Smooth muscle cell (in vitro differentiated cells): Measurements from ENCODE around the gene YDJC. TPM values are rescaled to one million over a fixed set of nuclear protein-coding genes. Genes with fewer than 3 reads are reported as not detected.
"Not testable (repeated sequence)": the region's sequence is repeated elsewhere in the genome, so short reads cannot be mapped to it uniquely, and the experiment has no call there.

Source experiments
- DNase-seq: peaks from one replicate; lab custom pipeline; 2025; ENCODE audit not compliant: unreplicated experiment; lab: John Stamatoyannopoulos, UW
- H2AFZ ChIP-seq: fragments of 200-600 bp; sonication (generic); 2 replicates; pipeline ENCODE4 v1.6.0; 2016; ENCODE audit warnings: antibody characterized with exemption, low read depth, mild to moderate bottlenecking
- H3F3A ChIP-seq: fragments of 200-600 bp; sonication (generic); 2 replicates; pipeline ENCODE4 v1.6.0; 2017; ENCODE audit warnings: antibody characterized with exemption, low read depth
- H3K27ac ChIP-seq: fragments of 200-600 bp; sonication (generic); 2 replicates; pipeline ENCODE4 v1.5.1; 2016; ENCODE audit warnings: low read depth, mild to moderate bottlenecking
- H3K27me3 ChIP-seq: fragments of 200-600 bp; sonication (generic); 2 replicates; pipeline ENCODE4 v1.6.1; 2016; ENCODE audit warnings: low read depth, mild to moderate bottlenecking
- H3K36me3 ChIP-seq: fragments of 200-600 bp; sonication (generic); 2 replicates; pipeline ENCODE4 v1.5.1; 2016; ENCODE audit warnings: low read depth
- H3K4me1 ChIP-seq: fragments of 200-600 bp; sonication (generic); 2 replicates; pipeline ENCODE4 v1.5.1; 2016; ENCODE audit warnings: low read depth
- H3K4me2 ChIP-seq: fragments of 200-600 bp; sonication (generic); 2 replicates; pipeline ENCODE4 v1.6.0; 2016; ENCODE audit warnings: mild to moderate bottlenecking
- H3K4me3 ChIP-seq: fragments of 200-600 bp; sonication (generic); 2 replicates; pipeline ENCODE4 v1.5.1; 2016; ENCODE audit warnings: mild to moderate bottlenecking
- H3K79me2 ChIP-seq: fragments of 200-600 bp; sonication (generic); 2 replicates; pipeline ENCODE4 v1.6.0; 2016; ENCODE audit warnings: low read depth, mild to moderate bottlenecking
- H3K9ac ChIP-seq: fragments of 200-600 bp; sonication (generic); 2 replicates; pipeline ENCODE4 v1.6.0; 2016; ENCODE audit warnings: low read depth
- H3K9me3 ChIP-seq: fragments of 200-600 bp; sonication (generic); replicated peaks from 2 replicates; pipeline ENCODE4 v1.5.1; 2016; ENCODE audit warnings: low read depth
- H4K20me1 ChIP-seq: fragments of 200-600 bp; sonication (generic); 2 replicates; pipeline ENCODE4 v1.6.0; 2016; ENCODE audit warnings: low read depth
- CTCF ChIP-seq: fragments of 200-600 bp; sonication (generic); IDR thresholded peaks from 2 replicates; pipeline ENCODE4 v1.5.1; 2017; ENCODE audit warnings: borderline replicate concordance, mild to moderate bottlenecking, antibody characterized with exemption; ENCODE audit not compliant: insufficient read depth, poor library complexity, severe bottlenecking
- WGBS: methylation state at CpG from one replicate; pipeline ENCODE4 v1.1.7; 2016; ENCODE audit warnings: low lambda C conversion rate; 5-methylcytosine and 5-hydroxymethylcytosine counted together
- polyA plus RNA-seq: library from polyadenylated mRNA; unstranded; fragments of >200 nt; fragmentation: Nextera tagmentation; extraction: Ambion mirVana; gene quantifications from 2 replicates; pipeline ENCODE4 v1.2.1, GENCODE V29; 2016
- total RNA-seq: library from RNA; depleted of rRNA; stranded (reverse); fragments of >200 nt; gene quantifications from 2 replicates; pipeline ENCODE4 v1.2.3, GENCODE V29; 2014

YDJC gene
- total and polyA plus RNA-seq, 2 experiments from 2014 or later: 15.2 to 19.3 TPM

DNA sequence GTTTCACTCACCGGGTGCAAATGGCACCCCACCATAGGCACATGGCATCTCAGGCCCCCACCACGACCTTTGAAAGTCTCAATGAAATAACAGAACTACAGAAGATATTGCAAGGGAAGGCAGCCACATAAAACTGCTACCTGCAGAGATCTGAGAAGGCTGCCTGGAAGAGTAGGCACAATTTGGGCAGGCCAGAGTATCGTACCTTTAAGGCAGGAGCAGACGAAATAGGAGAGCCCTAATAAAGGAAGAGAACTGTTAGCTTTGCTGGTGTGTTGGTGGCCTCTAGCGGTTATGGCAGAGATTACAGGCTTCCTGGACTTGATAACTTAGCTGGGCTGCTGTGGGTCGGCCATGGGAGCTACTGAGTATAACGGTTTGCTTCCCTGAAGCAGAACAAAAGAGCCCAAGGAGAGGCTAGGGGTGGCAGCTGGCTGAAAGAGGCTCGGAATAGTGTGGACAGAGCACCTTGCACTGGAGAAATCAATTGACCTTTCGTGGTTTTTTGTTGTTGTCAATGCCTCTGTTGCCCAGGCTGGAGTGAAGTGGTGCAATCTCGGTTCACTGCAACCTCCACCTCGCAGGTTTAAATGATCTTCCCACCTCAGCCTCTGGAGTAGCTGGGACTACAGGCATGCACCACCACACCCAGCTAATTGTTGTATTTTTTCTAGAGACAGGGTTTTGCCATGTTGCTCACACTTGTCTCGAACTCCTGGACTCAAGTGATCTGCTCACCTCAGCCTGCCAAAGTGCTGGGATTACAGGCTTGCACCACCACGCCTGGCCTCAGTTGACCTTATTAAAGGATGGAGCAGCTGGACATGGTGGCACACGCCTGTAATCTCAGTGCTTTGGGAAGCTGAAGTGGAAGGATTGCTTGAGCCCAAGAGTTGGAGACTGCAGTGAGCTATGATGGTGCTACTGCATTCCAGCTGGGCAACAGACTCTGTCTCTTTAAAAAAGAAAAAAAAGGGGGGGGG lies 17.1 kb upstream of the YDJC start:
- Histone ChIP-seq H3K4me3 (no peak overlapping the region), H3K4me1 (peaks cover 16% of the 10 kb centered on the region), H3K27me3 (no peaks in the 10 kb centered on the region), H3K27ac (no peak overlapping the region), H3K9ac (no peak overlapping the region), H3K79me2 (no peaks in the 10 kb centered on the region), H3K9me3 (no peaks in the 10 kb centered on the region), H4K20me1 (peaks cover 16% of the 10 kb centered on the region), H3K36me3 (no peaks in the 10 kb centered on the region), H3F3A (no peaks in the 10 kb centered on the region), H3K4me2 (no peak overlapping the region), H2AFZ (no peak overlapping the region)
- peak; percentile 82 for TF ChIP-seq CTCF
- DNase-seq: peak; percentile 15
- WGBS: 59% methylated on average over 14 of the region's 14 CpGs

DNA sequence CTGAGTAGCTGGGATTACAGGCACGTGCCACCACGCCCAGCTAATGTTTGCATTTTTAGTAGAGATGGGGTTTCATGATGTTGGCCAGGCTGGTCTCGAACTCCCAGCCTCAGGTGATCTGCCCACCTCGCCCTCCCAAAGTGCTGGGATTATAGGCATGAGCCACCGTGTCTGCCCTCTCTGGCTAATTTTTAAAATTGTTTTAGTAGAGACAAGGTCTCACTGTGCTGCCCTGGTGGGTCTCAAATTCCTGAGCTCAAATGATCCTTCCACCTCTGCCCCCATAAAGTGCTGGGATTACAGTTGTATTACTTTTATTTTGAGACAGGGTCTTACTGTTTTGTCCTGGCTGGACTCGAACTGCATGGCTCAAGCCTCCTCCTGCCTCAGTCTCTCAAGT lies 15.7 kb upstream of the YDJC start:
- H3K4me1 ChIP-seq, H3K4me3 ChIP-seq, H3K27me3 ChIP-seq, H2AFZ ChIP-seq, H3K4me2 ChIP-seq, H3K9ac ChIP-seq, DNase-seq, H3F3A ChIP-seq, H3K79me2 ChIP-seq, H3K36me3 ChIP-seq, H3K27ac ChIP-seq, H3K9me3 ChIP-seq: not testable (repeated sequence)
- H4K20me1 ChIP-seq: peaks cover 16% of the 10 kb centered on the region
- 92% methylated on average over 6 of the region's 6 CpGs for WGBS

- no peak for DNase-seq
- Histone ChIP-seq H3F3A (no peaks in the 10 kb centered on the region), H3K36me3 (no peaks in the 10 kb centered on the region), H3K27ac (no peak overlapping the region), H3K9ac (peak overlapping the region; percentile 64), H3K4me3 (peak overlapping the region; percentile 78), H4K20me1 (peaks cover 16% of the 10 kb centered on the region), H3K4me2 (peak overlapping the region; percentile 89), H2AFZ (no peak overlapping the region), H3K27me3 (no peaks in the 10 kb centered on the region), H3K4me1 (peaks cover 4% of the 10 kb centered on the region), H3K79me2 (no peaks in the 10 kb centered on the region), H3K9me3 (no peaks in the 10 kb centered on the region)
- WGBS: 89% methylated on average over 20 of the region's 22 CpGs
- no peak for TF ChIP-seq CTCF
Observed at GRCh38 chr22:21643533-21644357, 13.9 kb upstream of the YDJC start.
